HepG2 (cell line): ENCODE results near the gene PTGIS. TPM values are rescaled to one million over a fixed set of nuclear protein-coding genes. Genes with fewer than 3 reads are reported as not detected.
A peak's percentile ranks its signal among the peaks of the same experiment; 100 is the strongest.

Source experiments
- ATAC-seq: fragments of 200-7000 bp; cut with Tn5 transposase; 3 replicates; pipeline ENCODE4 v1.9.1; 2020; ENCODE audit warnings: mild to moderate bottlenecking, moderate library complexity
- BruUV-seq: library from RNA; stranded (reverse); fragments of 400-500 nt; replicated peaks from 2 replicates; lab custom pipeline; 2021; lab: Mats Ljungman, UMichigan
- CTCF ChIA-PET: fragments of 300-600 bp; formaldehyde crosslinking; extraction: SDS; loops from one replicate; lab custom pipeline; 2021; ENCODE audit warnings: low total read pairs, inconsistent platforms, low intra/inter-chr PET ratio; lab: Yijun Ruan, JAX
- POLR2A ChIA-PET: fragments of 350-600 bp; sonication (Branson Sonifier 250); formaldehyde crosslinking; loops from one replicate; lab custom pipeline; 2020; ENCODE audit warnings: antibody characterized with exemption, inconsistent platforms; lab: Yijun Ruan, JAX
- DNase-seq: peaks from one replicate; pipeline ENCODE4 v3.0.0-alpha.2; 2015; ENCODE audit warnings: low spot score
- FAIRE-seq: peaks from 3 replicates; lab custom pipeline; 2011; peaks lifted over from hg19 to GRCh38; lab: Jason Lieb, UNC
- H2AFZ ChIP-seq: one replicate; pipeline ENCODE4 v1.6.1; 2011; ENCODE audit warnings: low read length, inconsistent platforms
- H3K27ac ChIP-seq: fragments of 300-600 bp; 3 replicates; pipeline ENCODE4 v1.8.0; 2011; ENCODE audit warnings: mixed run types, mild to moderate bottlenecking, mixed read lengths, low read length, inconsistent platforms; ENCODE audit not compliant: insufficient read depth; ENCODE audit errors: extremely low read length
- H3K27me3 ChIP-seq, 2 experiments: fragments of 200-600 bp in 1 of 2; 2 replicates in 1 of 2; 3 replicates in 1 of 2; pipeline versions ENCODE4 v1.6.0 to v1.8.0; 2011; ENCODE audit warnings: low read length in 2 of 2, mild to moderate bottlenecking in 2 of 2, moderate library complexity in 2 of 2, inconsistent platforms in 1 of 2; ENCODE audit not compliant: insufficient read depth in 2 of 2, control insufficient read depth in 1 of 2
- H3K36me3 ChIP-seq, 2 experiments: fragments of 200-600 bp in 1 of 2; replicated peaks in 1 of 2; 2 replicates in 1 of 2; 3 replicates in 1 of 2; pipeline versions ENCODE4 v1.5.1 to v1.8.0; 2011; ENCODE audit warnings: low read length in 2 of 2, inconsistent platforms in 1 of 2; ENCODE audit not compliant: insufficient read depth in 2 of 2, control insufficient read depth in 1 of 2
- H3K4me1 ChIP-seq: 2 replicates; pipeline ENCODE4 v1.5.1; 2012; ENCODE audit warnings: low read length, inconsistent platforms; ENCODE audit not compliant: insufficient read depth
- H3K4me2 ChIP-seq: 2 replicates; pipeline ENCODE4 v1.6.0; 2011; ENCODE audit warnings: low read depth, low read length, inconsistent platforms
- H3K4me3 ChIP-seq, 3 experiments: fragments of 200-600 bp in 1 of 3; sonication (generic), shearing (Covaris generic) in 1 of 3; replicated peaks in 1 of 3; 2 replicates each; pipeline ENCODE4 v1.5.1; 2011 to 2016; ENCODE audit warnings: low read length in 3 of 3, inconsistent platforms in 2 of 3, low read depth in 2 of 3, mild to moderate bottlenecking in 2 of 3, control low read depth in 1 of 3, mixed read lengths in 1 of 3; ENCODE audit not compliant: insufficient read depth in 1 of 3
- H3K79me2 ChIP-seq: one replicate; pipeline ENCODE4 v1.6.1; 2011; ENCODE audit warnings: low read length, inconsistent platforms; ENCODE audit not compliant: insufficient read depth
- H3K9ac ChIP-seq: 2 replicates; pipeline ENCODE4 v1.6.0; 2011; ENCODE audit warnings: mild to moderate bottlenecking, low read depth, low read length, inconsistent platforms; ENCODE audit not compliant: insufficient read depth
- H3K9me3 ChIP-seq: 2 replicates; pipeline ENCODE4 v1.5.1; 2012; ENCODE audit warnings: mild to moderate bottlenecking, low read length
- H4K20me1 ChIP-seq: 2 replicates; pipeline ENCODE4 v1.6.0; 2011; ENCODE audit warnings: inconsistent platforms, mild to moderate bottlenecking, low read length, moderate library complexity; ENCODE audit not compliant: insufficient read depth
- ZBED4 ChIP-seq: sonication (generic); formaldehyde crosslinking; IDR thresholded peaks from 2 replicates; pipeline ENCODE4 v1.4.0; 2020; ENCODE audit warnings: missing genetic modification reagents, borderline replicate concordance
- ZBTB21 ChIP-seq: sonication (generic); formaldehyde crosslinking; IDR thresholded peaks from 2 replicates; pipeline ENCODE4 v1.4.0; 2020; ENCODE audit warnings: missing genetic modification reagents
- ZBTB7B ChIP-seq: sonication (generic); formaldehyde crosslinking; IDR thresholded peaks from 2 replicates; pipeline ENCODE4 v1.4.0; 2020; ENCODE audit warnings: missing genetic modification reagents
- ZMYM3 ChIP-seq: sonication (generic); formaldehyde crosslinking; IDR thresholded peaks from 2 replicates; pipeline ENCODE4 v1.5.1; 2020; ENCODE audit warnings: mild to moderate bottlenecking, missing genetic modification reagents
- ZNF615 ChIP-seq: sonication (generic); formaldehyde crosslinking; IDR thresholded peaks from 2 replicates; pipeline ENCODE4 v1.5.0; 2020; ENCODE audit warnings: mild to moderate bottlenecking, missing genetic modification reagents, borderline replicate concordance
- ZNF629 ChIP-seq: sonication (generic); formaldehyde crosslinking; conservative IDR thresholded peaks from 2 replicates; pipeline ENCODE4 v1.5.0; 2020; ENCODE audit warnings: missing genetic modification reagents
- ZNF639 ChIP-seq: conservative IDR thresholded peaks from 2 replicates; pipeline ENCODE4 v1.6.1; 2018; ENCODE audit warnings: missing genetic modification reagents
- WGBS: methylation state at CpG from one replicate; pipeline ENCODE4 v1.1.6; 2017; ENCODE audit warnings: low lambda C conversion rate; 5-methylcytosine and 5-hydroxymethylcytosine counted together
- in situ Hi-C: cut with HindIII; loops from 2 replicates; pipeline ENCODE4 v1.10.0; 2017; ENCODE audit warnings: low pct_unique_long_range_greater_than_20kb; ENCODE audit not compliant: extremely low pct_ligation_motif_present
- intact Hi-C: fragments of 100-400 bp; cut with micrococcal nuclease; formaldehyde crosslinking; loops from one replicate; pipeline ENCODE4 v1.10.0; 2022; ENCODE audit not compliant: unreplicated experiment
- polyA plus RNA-seq, 8 experiments: library from polyadenylated mRNA; depleted of rRNA in 3 of 8; stranded (reverse) in 7 of 8; unstranded in 1 of 8; fragments of >200 nt; fragmentation: Illumina TruSeq in 4 of 8; extraction: Trizol in 4 of 8; gene quantifications; 2 replicates each; pipeline versions ENCODE4 v1.2.1 to v1.2.3, GENCODE V29; 2011 to 2016; ENCODE audit warnings: low read depth in 4 of 8, missing spikeins in 1 of 8, mixed read lengths in 1 of 8; ENCODE audit not compliant: insufficient read depth in 1 of 8
- total RNA-seq, 5 experiments: library from RNA; depleted of rRNA; stranded (reverse); fragments of >200 nt; fragmentation: Illumina TruSeq; extraction: Trizol; gene quantifications; 2 replicates each; pipeline ENCODE4 v1.2.3, GENCODE V29; 2016; ENCODE audit warnings: low read depth in 1 of 5

Gene PTGIS
- total and polyA plus RNA-seq, 2 of the 13 experiments (the other 11 are each of a cell fraction or from before 2014, with no cell fraction given) = not detected

GRCh38 chr20:49561806-49562205, 6.1 kb downstream of the PTGIS start:
- DNase-seq (no peak), FAIRE-seq (no peak), ATAC-seq (no peak)
- Histone ChIP-seq H3K9ac (no peak overlapping the region), H3K27ac (no peak overlapping the region), H2AFZ (no peak overlapping the region), H3K4me3 (no peak overlapping the region), H3K4me2 (no peak overlapping the region), H3K36me3 (no peaks in the 10 kb centered on the region), H3K27me3 (peaks cover 3 to 12% of the 10 kb centered on the region in 2 experiments; a peak in 4 of 5 replicates), H3K4me1 (peaks cover 11% of the 10 kb centered on the region; the same call in 1 of the 2 replicates), H4K20me1 (no peaks in the 10 kb centered on the region), H3K79me2 (no peaks in the 10 kb centered on the region), H3K9me3 (no peaks in the 10 kb centered on the region)
- WGBS = 14% methylated on average over 2 of the region's 2 CpGs
- BruUV-seq = no TSS peak
- intact Hi-C loops (no loop called here), in situ Hi-C loops (no loop called here)
- ChIA-PET CTCF (no interaction called here), POLR2A (interaction anchor here (0.8 kb wide), 1 partner anchor 22 kb away, joined by 3 read pairs; no protein-coding TSS in a partner anchor)
- TF ChIP-seq ZBTB21 (CRISPR knock-in tag) (no peak), ZNF629 (CRISPR knock-in tag) (peak; percentile 80), ZNF615 (CRISPR knock-in tag) (no peak), ZMYM3 (CRISPR knock-in tag) (peak; percentile 64), ZBTB7B (CRISPR knock-in tag) (no peak), ZBED4 (CRISPR knock-in tag) (no peak), ZNF639 (CRISPR knock-in tag) (no peak)
